ENCODE results near the gene ALDH3B1.

The ALDH3B1 gene

DNA sequence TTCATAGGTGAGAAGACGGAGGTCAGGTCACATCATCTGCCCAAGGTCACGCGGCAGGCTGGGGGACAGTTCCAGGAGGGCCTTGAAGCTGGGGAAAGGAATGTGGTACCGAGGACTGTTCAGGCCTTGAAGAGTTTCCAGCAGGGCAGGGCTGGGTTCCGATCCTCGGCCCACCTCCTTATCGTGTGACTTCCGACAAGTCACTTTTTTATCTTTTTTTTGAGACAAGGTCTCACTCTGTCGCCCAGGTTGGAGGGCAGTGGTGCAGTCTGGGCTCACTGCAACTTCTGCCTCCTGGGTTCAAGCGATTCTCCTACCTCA, 21.0 kb downstream of the ALDH3B1 start:
- peak; percentile 58 for DNase-seq (ENCODE audit: low spot score)

- DNase-seq (ENCODE audit: low spot score), result no peak
Measured at GRCh38 chr11:68032003-68032402, 21.9 kb downstream of the ALDH3B1 start.

DNA sequence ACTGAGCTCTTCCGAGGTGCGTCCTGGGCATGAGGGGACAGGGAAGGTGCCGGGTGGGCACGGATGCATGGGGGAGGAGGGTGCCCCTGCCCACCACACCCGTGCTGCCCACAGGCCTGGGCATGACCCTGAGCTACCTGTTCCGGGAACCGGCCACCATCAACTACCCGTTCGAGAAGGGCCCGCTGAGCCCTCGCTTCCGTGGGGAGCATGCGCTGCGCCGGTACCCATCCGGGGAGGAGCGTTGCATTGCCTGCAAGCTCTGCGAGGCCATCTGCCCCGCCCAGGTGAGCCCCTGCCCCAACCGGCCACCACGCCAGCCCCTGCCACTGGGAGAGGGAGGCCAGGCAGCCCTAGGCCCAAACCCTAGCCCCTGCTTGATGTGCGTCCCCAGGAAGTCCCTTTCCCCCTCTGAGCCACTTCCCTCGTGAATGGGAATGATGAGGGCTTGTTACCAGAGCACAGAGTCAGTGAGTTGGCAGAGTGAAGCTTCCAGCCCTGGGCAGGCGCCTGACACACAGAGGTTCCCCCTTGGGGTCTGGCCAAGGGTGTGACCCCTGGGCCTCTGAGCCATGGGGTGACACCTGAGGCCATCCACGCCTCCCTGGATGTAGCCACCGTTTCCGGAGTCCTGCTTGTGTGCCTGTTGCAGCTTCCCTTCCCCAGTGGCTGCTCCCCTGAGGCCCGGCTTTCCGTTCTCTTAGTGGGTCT, 23.0 kb downstream of the ALDH3B1 start:
- DNase-seq (ENCODE audit: low spot score), result no peak

- no peak for DNase-seq (ENCODE audit: low spot score)
Measured at GRCh38 chr11:68033708-68034045, 23.6 kb downstream of the ALDH3B1 start.

- DNase-seq (ENCODE audit: low spot score), result no peak
Measured at GRCh38 chr11:68035266-68035876, 25.2 kb downstream of the ALDH3B1 start.

GRCh38 chr11:68036141-68036716, 26.1 kb downstream of the ALDH3B1 start:
- no peak for DNase-seq (ENCODE audit: low spot score)

DNA sequence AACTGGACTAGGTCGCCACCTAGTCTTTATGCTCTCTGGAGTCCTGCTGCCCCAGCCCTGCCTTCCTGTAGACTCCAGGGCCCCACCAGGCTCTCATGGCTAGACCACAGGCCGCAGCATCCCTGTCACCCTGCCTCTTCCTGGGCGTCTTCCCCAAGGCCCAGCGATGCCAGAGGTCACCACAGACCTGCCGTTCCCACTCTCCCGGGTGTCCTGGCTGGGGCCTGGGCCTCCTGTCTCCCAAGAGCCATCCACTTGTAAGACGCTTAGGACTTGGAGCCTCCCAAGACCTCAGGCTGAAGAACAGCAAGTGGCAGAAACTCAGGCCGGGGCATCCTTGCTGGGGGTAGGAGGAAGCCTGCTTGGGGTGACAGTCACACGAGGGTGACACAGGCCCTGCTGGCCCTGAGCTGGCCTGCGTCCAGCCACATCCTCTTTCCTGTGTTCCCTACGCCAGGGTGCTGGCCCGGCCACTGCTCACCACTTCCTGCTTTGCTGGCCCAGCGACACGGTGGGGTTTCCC, 26.7 kb downstream of the ALDH3B1 start:
- no peak for DNase-seq (ENCODE audit: low spot score)

DNA sequence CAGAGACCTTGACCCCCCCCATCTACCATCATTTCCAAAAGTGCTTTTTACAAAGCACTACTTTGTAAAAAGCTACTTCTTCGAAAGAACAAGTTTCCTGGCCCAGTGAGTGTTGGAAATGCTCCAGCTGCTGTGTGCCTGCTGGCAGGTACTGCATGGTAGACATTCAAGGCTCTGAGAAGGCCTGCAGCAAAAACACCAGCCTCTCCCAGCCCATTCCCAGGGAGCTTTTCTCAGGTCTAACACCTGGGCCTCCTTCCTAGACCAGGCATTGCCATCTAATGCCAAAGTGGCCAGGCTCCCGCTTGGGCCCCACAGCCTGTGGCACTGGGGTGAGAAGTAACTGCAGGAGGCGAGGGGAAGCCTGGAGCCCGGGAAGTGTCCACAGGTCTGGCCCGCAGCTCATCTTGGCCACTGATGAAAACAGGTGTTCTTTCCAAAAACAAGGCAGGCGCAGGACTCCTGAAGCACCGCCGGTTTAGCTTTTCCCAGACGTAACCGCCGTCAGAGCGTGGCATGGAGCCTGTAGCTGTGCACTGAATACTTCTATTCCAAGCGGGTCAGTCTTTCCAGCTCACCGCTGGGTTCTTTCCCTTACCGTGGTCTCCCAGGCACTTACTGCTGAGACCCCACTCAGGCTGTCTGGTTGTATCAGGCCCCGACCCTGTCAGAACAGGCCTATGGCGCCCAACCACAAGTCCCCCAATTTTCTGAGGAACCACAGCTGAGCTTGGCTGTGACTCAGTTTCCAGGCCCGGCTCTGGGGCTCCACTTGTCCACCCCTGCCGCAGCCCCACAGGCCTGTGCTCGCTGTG, 27.5 kb downstream of the ALDH3B1 start:
- no peak for DNase-seq (ENCODE audit: low spot score)

GRCh38 chr11:68038226-68038717, 28.1 kb downstream of the ALDH3B1 start:
- DNase-seq (ENCODE audit: low spot score), result no peak

DNA sequence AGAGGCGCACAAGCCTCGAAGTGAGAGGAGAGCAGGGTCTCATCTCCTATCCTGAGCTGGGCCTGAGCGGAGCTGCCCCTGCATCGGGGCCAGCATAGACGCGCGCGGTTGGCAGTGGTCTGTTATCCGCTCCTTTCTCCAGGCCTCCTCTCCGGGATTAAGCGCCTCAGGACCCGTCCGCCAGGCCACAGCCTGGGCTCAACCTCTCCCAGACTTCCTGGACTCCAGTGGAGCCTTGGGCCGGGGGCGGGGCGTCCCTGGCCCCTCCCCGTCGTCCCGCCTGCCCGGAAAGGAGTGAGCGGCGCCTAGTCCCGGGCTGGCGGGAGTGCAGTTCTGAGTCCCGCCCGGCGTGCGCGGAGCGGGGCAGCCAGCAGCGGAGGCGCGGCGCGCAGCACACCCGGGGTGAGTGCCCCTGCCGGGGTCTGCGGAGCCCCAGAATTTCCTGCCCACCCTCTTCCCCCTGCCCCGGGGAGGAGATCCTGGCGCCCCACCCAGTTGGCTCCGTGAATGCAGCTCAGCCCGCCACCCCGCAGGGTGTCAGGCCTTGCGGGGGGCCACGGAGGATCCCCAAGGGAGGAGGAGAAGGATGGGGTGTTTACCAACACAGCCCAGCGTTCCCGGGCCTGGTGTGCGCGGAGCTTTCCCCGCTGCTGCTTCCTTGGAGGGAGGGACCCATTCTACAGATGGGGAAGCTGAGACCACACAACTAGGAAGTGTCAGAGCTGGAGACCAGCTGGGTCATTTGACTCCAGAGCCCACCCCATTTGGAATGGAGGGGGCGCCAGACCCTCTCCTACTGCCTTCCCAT, 28.8 kb downstream of the ALDH3B1 start, which contains the start of gene TCIRG1:
TCIRG1 (plus strand) TSS at position 308 of the 808 bp plus-strand sequence. CDS start 2,247 bp downstream, outside the sequence.
- peak; percentile 97 for DNase-seq (ENCODE audit: low spot score)

DNA sequence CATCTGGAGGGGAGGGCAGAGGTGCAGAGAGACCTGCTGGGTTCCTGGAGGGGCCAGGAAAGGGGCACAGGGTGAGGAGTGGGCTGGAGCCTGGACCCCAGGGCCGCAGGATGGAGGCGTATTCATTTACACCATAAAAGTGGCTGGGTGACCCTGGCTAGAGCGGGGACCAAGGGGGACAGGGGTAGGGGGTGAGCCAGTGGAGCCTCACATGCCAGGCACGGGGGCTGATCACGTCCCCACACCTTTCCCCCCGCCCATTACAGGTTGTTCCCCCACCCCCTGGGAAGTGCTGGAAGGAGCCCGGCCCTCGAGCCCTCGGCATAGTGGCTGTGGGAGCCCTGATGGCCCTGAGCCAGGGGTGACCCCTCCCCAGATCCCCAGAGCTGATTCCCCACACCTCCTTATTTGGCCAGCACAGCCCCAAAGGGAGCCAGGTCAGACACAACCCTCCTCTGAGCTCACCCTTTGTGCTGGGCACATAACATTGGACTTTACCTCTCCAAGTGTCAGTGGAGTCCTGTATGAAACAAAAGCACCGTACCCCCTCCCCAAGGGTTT, 29.5 kb downstream of the ALDH3B1 start:
- DNase-seq (ENCODE audit: low spot score), result no peak

DNA sequence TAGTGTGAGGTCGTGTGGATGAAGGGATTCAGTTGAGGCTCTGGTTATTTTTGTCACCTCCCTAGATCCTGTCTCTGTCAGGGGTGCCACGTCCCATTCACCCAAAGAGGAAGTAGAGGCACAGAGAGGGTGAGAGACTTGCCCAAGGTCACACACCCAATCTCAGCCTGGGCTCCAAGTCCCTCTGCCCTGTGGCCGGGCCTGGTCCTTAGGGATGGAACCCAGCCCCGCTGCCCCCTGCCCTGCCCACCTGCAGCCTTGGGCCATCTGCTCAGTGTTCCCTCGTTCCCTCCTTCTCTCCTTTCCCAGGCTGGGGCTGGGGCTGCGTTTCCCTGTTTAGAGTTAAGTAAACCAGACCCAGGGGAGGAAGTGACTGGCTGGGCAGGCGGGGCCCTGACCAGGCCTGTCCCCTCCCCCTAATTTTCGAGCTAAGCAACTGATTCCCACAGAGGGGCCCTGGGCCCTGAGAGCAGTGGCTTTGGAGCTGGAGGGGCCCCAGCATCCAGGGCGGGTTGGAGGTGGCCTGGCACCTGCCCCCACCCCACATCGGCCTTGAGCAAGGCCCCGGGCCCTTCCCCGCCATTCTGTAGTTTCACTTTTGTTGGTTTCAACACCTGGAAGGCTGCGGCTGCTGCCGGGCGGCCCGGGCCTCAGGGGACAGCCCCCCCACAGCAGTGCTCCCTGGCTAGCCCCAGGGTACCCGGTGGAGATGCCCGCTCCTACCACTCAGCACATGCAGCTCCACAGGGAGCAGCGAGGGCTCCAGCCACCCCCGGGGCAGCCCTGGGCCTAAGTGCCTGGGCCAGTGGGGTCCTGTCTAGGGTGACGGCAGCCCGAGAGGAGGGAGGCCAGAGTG, 30.2 kb downstream of the ALDH3B1 start:
- peak; percentile 86 for DNase-seq (ENCODE audit: low spot score)

GRCh38 chr11:68040957-68041591, 30.9 kb downstream of the ALDH3B1 start:
- DNase-seq (ENCODE audit: low spot score), result no peak

GRCh38 chr11:68041617-68042218, 31.6 kb downstream of the ALDH3B1 start:
- DNase-seq (ENCODE audit: low spot score), result no peak

DNA sequence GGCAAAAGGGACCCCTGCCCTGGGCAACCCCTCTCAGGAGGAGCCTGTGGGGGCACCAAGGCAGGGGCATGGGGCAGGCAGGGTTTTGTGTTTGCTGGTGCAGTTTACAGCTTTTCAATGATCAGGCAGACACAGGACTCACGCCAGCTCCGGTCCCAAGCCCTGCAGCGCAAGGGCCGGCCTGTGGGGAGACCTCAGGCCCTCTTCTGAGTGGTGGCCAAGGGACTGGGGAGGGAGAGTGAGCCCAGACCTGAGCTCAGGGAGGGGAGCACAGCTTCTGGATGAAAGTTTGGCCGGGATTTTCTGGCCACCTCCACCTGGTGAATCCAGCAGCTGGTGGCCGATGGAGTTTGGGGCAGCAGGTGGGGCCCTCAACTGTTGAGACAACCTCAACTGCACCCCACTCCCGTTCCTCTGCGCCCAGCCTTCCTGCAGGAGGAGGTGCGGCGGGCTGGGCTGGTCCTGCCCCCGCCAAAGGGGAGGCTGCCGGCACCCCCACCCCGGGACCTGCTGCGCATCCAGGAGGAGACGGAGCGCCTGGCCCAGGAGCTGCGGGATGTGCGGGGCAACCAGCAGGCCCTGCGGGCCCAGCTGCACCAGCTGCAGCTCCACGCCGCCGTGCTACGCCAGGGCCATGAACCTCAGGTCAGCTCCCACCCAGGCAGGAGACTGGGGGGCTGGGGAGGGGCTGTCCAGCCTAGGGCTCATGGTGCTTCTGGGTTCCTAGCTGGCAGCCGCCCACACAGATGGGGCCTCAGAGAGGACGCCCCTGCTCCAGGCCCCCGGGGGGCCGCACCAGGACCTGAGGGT, 32.3 kb downstream of the ALDH3B1 start:
- no peak for DNase-seq (ENCODE audit: low spot score)

GRCh38 chr11:68043029-68043348, 32.9 kb downstream of the ALDH3B1 start:
- DNase-seq (ENCODE audit: low spot score), result no peak

DNA sequence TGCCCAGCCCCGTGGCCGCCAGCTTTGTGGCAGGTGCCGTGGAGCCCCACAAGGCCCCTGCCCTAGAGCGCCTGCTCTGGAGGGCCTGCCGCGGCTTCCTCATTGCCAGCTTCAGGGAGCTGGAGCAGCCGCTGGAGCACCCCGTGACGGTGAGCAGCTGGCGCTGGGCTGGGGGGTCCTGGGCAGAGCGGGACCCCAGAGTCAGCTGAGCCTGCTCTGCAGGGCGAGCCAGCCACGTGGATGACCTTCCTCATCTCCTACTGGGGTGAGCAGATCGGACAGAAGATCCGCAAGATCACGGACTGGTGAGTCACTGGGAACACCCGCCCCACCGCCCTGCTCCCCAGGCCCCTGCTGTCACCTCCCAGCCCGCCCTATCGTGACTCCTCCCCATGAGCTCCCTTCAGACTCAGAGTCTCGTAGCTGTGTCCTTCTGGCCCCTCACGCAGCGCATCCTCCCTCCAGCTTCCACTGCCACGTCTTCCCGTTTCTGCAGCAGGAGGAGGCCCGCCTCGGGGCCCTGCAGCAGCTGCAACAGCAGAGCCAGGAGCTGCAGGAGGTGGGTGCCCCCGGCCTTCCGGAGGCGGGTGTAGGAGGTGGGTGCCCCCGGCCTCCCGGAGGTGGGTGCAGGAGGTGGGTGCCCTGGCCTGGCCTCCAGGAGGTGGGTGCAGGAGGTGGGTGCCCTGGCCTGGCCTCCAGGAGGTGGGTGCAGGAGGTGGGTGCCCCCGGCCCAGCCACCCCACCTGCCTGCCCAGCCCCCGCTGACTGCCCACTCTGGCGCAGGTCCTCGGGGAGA, 33.4 kb downstream of the ALDH3B1 start:
- peak; percentile 87 for DNase-seq (ENCODE audit: low spot score)
